B cell (primary cell): ENCODE data around the gene FAM227B.

ENCODE experiments used
- CTCF ChIP-seq: fragments of 200-600 bp; IDR thresholded peaks from one replicate; pipeline ENCODE4 v1.8.0; 2022; ENCODE audit warnings: antibody characterized with exemption, mild to moderate bottlenecking
- EZH2 ChIP-seq: IDR thresholded peaks from 2 replicates; pipeline ENCODE4 v1.6.1; 2012; ENCODE audit warnings: borderline replicate concordance, low read depth, mild to moderate bottlenecking, moderate library complexity, low read length; ENCODE audit not compliant: insufficient read depth, poor library complexity, severe bottlenecking

GRCh38 chr15:49538520-49538919 is 82.1 kb downstream of the FAM227B start:
- TF ChIP-seq EZH2 = no peak
- no peak for TF ChIP-seq CTCF
